Left lobe of liver (tissue), 2 donors: ENCODE data around the gene CRACDL. TPM values are rescaled to one million over a fixed set of nuclear protein-coding genes. Genes with fewer than 3 reads are reported as not detected.

ENCODE experiments used
- ATAC-seq: fragments of 200-7000 bp; cut with Tn5 transposase; one replicate; pipeline ENCODE4 v1.9.1; 2020; ENCODE audit warnings: mild to moderate bottlenecking, moderate library complexity
- DNase-seq: peaks from one replicate; pipeline ENCODE4 v3.0.0-alpha.2; 2020; ENCODE audit warnings: low spot score
- total RNA-seq: library from RNA; stranded (reverse); gene quantifications from one replicate; pipeline ENCODE4 v1.2.1, GENCODE V29; 2021
- donor health status: DM: no; HTN: no; CAD: no; lungs with moderate emphysema.
- donor health status: DM: no; HTN: yes; CAD: no.

The CRACDL gene, protein sequence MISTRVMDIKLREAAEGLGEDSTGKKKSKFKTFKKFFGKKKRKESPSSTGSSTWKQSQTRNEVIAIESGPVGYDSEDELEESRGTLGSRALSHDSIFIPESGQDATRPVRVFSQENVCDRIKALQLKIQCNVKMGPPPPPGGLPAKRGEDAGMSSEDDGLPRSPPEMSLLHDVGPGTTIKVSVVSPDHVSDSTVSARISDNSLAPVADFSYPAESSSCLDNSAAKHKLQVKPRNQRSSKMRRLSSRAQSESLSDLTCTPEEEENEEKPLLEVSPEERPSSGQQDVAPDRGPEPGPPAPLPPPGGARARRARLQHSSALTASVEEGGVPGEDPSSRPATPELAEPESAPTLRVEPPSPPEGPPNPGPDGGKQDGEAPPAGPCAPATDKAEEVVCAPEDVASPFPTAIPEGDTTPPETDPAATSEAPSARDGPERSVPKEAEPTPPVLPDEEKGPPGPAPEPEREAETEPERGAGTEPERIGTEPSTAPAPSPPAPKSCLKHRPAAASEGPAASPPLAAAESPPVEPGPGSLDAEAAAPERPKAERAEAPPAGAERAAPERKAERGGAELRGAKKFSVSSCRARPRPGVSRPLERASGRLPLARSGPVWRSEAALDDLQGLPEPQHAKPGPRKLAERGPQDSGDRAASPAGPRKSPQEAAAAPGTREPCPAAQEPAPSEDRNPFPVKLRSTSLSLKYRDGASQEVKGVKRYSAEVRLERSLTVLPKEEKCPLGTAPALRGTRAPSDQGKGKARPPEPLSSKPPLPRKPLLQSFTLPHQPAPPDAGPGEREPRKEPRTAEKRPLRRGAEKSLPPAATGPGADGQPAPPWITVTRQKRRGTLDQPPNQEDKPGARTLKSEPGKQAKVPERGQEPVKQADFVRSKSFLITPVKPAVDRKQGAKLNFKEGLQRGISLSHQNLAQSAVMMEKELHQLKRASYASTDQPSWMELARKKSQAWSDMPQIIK
- total RNA-seq: 0.30 TPM

DNA sequence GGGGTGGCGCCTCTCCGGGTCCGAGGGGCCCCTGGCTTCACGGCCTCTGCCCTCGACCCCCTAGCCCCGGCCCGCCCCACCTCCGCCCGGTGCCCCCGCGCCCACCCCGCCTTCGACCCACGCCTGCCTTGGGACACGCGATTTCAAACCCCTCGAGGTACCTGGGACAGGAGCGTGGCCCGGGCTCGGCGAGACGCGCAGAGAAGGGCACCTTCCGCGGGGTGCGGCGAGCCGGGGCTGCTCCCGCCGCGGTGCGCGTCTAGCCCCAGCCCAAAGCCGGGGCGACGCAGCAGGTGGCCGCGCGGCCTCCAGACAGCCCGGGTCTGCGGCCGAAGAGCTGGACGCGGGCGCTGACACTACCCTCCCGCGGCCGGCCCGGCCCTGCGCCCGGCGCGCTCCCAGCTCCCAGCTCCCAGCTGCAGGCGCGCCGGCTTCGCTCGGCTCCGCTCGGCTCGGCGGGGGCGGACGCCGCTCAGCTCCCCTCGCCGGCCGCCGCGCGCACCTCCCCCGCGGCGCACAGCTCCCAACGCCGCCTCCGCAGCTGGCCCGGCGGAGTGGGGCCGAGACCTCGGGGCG lies at the start of gene CRACDL:
Gene CRACDL (minus strand): TSS at position 449 of the 576 bp plus-strand sequence. CDS start 89,425 bp downstream, outside the sequence.
- no peak for DNase-seq
- ATAC-seq: peak; percentile 85

DNA sequence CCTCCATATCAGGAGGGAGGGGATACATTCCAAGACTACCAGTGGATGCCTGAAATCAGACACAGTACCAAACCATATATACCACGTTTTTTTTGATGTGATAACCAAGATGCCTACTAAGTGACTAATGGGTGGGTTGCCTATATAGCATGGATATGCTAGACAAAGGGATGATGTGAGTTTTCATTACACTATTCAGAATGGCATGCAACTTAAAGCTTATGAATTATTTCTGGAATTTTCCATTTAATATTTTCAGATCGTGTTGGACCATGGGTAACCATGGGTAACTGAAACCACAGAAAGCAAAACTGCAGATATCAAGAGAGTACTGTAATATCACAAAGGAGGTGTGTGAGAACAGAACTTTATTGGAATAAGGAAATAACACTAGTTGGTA lies 39.6 kb upstream of the CRACDL start:
- DNase-seq (no peak), ATAC-seq (no peak)

GRCh38 chr2:98972582-98973167 lies 36.6 kb upstream of the CRACDL start:
- no peak for DNase-seq

DNA sequence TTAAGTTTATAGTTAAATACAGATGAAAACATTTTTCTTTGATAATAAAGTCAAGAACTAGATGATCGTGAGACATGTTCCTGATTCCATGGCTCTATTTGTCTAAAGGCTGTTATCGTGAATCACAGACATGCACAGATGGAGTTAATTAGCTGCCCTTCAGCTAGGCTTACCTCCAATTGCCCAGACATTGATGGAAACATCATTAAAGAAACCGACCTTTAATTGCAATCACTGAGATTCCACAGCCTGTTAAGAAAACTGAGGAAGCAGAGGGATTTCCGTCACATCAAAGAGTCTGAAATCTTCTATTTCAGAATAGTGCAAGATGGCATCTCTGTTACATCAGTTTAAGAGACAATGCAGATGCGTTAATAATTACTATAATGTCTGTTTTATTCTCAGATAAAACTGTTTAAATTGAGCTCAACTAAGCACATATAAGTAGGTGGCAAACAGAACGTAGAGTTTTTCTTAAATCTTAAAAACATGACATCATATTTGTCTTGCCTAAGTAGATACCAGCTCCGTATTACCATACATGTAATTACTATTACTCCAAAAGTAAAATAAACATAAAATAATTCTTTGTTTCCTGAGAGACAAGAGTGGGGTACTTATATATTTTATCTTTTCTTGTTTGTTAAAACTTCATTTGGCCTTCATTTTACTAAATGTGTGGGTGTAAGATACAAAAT lies 23.9 kb upstream of the CRACDL start:
- ATAC-seq (no peak), DNase-seq (no peak)

More at GRCh38 chr2:98972582-98973167, 36.6 kb upstream of the CRACDL start:
- no peak for ATAC-seq

- ATAC-seq (no peak), DNase-seq (no peak)
Measured at GRCh38 chr2:98952966-98953365, 16.9 kb upstream of the CRACDL start.

DNA sequence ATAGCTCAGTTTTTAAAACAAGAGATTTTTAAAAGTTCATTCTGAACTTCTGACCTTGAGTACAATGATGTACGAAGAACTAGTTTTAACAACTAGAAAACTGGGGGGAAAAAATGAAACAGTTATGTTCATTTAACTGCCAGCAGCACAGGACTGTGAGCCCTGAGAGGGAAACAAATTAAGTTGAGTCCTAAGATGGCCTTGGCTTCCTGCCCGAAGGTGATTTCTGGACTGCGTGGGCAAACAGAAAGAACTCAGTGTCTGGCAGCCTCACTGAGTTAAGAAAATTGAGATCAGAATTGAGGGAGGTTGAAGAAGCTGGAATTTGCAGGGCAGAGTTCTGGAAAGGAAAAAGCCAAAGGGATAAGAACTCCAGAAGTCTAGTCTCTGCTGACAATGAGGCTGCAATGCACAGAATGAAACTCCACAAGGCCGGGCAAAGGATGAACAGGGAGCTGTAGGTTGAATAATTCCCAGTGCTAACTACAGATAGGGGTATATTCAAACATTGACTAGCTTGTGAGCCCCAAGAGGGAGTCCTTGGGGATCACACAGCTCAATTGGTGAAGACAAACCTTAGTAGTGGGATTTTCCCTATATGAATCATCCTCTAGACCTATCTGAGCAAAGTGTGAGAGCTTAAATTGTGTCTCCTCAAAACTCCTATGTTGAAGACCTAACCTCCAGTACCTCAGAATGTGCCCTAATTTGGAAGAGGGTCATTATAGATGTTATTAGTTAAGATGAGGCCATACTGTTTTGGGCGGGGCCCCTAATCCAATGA lies 13.1 kb upstream of the CRACDL start:
- ATAC-seq (no peak), DNase-seq (no peak)

- DNase-seq (no peak), ATAC-seq (no peak)
Measured at GRCh38 chr2:98947554-98947953, 11.5 kb upstream of the CRACDL start.

DNA sequence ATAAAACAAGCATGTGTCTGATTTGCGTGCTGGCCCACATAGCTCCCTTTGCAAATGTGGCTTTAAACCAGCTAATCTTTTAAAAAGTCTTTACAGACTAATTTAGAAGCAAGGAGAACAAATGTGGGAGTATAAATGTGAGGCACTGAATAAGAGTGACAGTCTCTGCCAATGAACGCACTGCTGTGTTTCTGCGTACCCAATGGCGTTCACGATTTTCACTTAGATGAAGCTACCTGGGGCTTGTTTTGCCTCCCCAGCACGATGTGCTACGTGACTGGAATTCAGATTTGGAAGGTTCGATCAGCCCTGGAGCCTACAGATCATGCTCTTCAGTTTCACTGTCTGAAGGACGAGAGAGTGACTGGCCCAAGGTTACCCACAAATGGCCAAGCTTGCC lies 10.8 kb upstream of the CRACDL start:
- ATAC-seq: no peak
- no peak for DNase-seq

GRCh38 chr2:98944775-98945174 lies 8.8 kb upstream of the CRACDL start:
- no peak for ATAC-seq
- no peak for DNase-seq

DNA sequence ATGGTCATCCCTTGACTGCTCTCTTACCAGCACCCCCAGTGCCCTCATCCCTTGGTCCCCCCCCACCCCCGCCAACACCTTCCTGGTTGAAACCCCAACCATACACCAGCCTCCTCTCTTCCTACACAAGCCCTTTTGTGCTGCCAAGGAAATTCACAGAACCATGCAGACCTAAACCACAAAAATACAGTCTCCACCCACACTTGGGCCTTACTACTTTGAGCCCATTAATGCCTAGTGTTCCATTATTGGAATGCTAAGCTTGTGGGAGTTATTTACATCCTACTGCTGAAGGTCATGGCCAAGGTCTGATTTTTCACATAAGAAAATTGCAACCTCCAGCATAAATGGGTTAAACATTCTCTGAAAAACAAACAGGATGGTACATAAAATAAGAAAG lies 4.1 kb upstream of the CRACDL start:
- DNase-seq: no peak
- ATAC-seq: no peak

GRCh38 chr2:98937906-98938305 lies 1.9 kb upstream of the CRACDL start:
- ATAC-seq (no peak), DNase-seq (no peak)

DNA sequence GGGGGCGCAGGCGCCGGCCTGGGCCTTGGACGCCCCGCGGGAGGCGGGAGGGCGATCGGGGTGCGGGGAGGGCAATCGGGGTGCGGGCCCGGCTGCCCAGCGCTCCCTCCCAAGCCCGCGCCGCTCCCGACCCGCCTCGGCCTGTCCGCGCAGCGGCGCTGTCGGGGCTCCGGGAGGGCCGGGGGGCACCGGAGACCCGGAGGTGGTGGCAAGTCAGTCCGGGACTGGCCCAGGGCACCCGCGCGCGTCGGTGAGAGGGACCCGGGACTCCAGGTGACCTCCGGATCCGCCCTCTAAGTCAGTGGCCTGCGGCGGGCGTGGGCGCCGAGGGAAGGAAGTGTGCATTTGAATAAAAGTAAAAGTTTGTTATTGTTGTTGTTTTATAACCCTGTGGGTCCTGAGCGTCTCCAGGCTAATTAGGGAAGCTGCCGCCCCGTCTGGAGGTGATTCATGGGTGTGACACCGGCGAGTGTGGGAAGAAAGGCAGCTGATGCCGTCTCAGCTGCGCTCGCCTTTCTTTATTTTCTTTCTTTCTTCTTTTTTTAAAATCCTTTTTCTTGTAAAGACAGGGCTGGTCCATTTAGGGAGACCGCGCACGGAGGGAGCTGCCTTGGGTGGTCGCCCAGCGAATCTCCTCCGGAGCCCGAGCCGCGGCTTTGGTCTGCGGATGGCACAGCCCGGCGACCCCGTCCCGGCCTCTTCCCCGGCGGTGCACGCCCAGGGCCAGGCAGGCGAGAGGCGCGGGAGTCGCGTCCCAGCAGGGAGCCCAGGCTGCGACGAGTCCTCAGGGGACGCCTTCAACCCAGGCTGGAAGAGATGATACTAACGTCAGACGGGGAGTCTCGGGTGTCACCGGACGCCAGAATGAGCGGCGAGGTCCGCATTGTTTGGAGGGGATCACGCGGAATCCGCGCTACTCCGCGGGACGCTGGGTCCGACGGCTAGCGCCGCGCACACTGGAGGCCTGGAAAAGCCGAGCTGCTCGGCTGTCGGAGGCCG lies 627 bp upstream of the CRACDL start:
- ATAC-seq (peak; percentile 8), DNase-seq (no peak)

- DNase-seq (no peak), ATAC-seq (peak; percentile 47)
Measured at GRCh38 chr2:98935111-98935770, 784 bp downstream of the CRACDL start.

DNA sequence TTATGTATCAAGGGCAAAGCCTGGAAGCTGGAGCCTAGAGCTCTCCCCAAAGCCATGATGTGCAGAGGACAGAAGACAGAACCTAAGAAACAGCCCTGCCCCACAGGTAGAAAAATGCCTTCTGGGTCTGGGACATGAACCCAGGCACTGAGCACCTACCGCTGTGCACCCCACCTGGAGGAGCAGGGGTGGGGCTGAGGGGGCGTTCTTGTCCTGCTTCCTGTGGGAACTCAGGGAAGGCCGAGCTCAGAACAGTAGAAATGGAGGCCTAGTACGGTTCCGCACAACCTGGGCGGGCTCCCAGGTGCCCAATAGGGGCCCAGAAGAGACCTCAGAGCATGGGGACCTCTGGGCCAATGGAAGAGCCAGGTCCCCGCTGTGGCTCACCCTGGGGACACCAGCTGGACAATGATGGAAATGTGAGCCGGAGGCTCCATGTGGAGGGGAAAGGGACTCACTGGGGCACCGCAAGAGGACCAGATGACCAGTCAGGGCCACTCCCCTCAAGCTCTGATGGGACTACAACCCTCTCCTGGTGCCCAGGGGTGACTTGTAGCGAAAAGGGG lies 3.2 kb downstream of the CRACDL start:
- DNase-seq (no peak), ATAC-seq (no peak)

DNA sequence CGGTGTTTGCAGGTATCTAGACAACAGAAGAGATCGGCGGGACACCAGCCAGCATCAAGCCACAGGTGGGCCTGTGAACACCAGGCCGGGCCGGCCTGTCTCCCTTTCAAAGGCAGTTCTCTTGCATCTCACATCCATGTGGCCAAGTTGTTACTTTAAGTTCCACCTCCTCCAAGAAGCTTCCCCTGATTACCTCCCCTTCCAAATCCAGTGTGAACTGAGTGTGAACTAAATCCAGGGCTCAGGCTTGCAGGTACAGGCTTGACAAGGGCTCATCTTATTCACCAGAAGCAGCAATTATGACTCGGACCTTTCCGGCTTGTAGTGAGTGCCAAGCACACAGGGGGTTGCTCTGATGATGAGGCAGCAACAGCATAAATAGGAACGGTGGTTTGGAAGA lies 3.9 kb downstream of the CRACDL start:
- no peak for DNase-seq
- no peak for ATAC-seq

DNA sequence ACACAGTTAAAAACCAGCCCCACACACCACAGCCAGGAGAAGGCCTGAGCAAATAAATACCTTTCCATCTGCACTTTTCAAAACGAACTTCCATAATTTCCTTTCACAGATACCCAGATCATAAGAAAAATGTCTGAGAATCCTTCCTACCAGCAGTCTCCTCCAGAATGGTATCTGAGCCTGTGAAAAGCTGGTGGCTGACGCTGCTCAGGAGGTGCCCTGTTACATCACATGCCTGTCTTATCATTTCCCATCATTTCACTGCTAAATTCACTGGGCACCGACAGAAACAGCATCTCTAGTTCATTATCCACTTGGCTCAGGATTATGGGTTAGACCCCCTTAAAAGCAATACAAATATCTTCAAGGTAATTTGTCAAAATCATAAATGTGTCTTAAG lies 4.4 kb downstream of the CRACDL start:
- ATAC-seq (no peak), DNase-seq (no peak)

GRCh38 chr2:98929920-98930319 lies 6.1 kb downstream of the CRACDL start:
- DNase-seq: no peak
- no peak for ATAC-seq

DNA sequence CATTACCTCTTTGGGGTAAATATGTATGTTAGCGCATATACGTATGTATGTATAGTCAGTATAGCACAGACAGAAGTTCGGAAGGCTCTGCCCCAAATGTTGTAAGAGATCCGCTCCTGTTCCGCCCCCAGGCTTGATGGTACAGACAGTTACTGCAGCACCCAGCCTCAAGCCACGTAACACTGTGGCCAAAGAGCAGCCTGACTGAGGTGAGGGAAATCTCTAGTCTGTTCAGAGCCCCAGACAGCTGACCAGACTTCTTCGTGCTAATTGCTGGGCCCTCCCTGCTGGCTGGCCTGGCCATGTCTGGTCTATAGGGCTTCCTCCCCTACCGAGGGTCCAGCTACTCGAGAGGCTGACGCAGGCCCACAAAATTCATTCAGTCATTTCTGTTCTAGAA lies 7.8 kb downstream of the CRACDL start:
- ATAC-seq (no peak), DNase-seq (no peak)
